Keratinocyte (primary cell): ENCODE measurements around the gene ST3GAL5. TPM values are rescaled to one million over a fixed set of nuclear protein-coding genes. Genes with fewer than 3 reads are reported as not detected.

Source experiments
- DNase-seq: peaks from one replicate; pipeline ENCODE4 v3.0.0-alpha.2; 2011; ENCODE audit warnings: low read depth, missing footprints, low spot score
- FAIRE-seq: peaks from 2 replicates; lab custom pipeline; 2011; peaks lifted over from hg19 to GRCh38; lab: Jason Lieb, UNC
- H2AFZ ChIP-seq: 2 replicates; pipeline ENCODE4 v1.6.0; 2012; ENCODE audit warnings: low read length, control low read depth, inconsistent platforms; ENCODE audit not compliant: control insufficient read depth
- H3K27ac ChIP-seq: 2 replicates; pipeline ENCODE4 v1.5.1; 2011; ENCODE audit warnings: low read length; ENCODE audit not compliant: control insufficient read depth, insufficient read depth
- H3K27me3 ChIP-seq: 3 replicates; pipeline ENCODE4 v1.6.0; 2011; ENCODE audit warnings: low read length; ENCODE audit not compliant: control insufficient read depth, insufficient read depth; ENCODE audit errors: extremely low read depth
- H3K36me3 ChIP-seq, 2 experiments: 2 replicates in 1 of 2; 3 replicates in 1 of 2; pipeline ENCODE4 v1.5.1; 2011; ENCODE audit warnings: low read length in 2 of 2, mild to moderate bottlenecking in 1 of 2; ENCODE audit not compliant: control insufficient read depth in 2 of 2, insufficient read depth in 2 of 2; ENCODE audit errors: extremely low read depth in 1 of 2
- H3K4me1 ChIP-seq: 3 replicates; pipeline ENCODE4 v1.5.1; 2011; ENCODE audit warnings: low read length; ENCODE audit not compliant: control insufficient read depth, insufficient read depth; ENCODE audit errors: extremely low read depth
- H3K4me2 ChIP-seq: 3 replicates; pipeline ENCODE4 v1.6.0; 2011; ENCODE audit warnings: low read depth, low read length; ENCODE audit not compliant: control insufficient read depth, insufficient read depth; ENCODE audit errors: extremely low read depth
- H3K4me3 ChIP-seq, 3 experiments: fragments of 200-600 bp in 1 of 3; sonication (generic) in 1 of 3; 2 replicates in 2 of 3; 3 replicates in 1 of 3; pipeline ENCODE4 v1.5.1; 2011 to 2016; ENCODE audit warnings: low read length in 3 of 3, mild to moderate bottlenecking in 3 of 3, control low read depth in 2 of 3, inconsistent platforms in 1 of 3, low read depth in 1 of 3, mixed read lengths in 1 of 3, mixed run types in 1 of 3, moderate library complexity in 1 of 3; ENCODE audit not compliant: control insufficient read depth in 2 of 3, insufficient read depth in 2 of 3; ENCODE audit errors: extremely low read depth in 1 of 3
- H3K79me2 ChIP-seq: 2 replicates; pipeline ENCODE4 v1.6.0; 2012; ENCODE audit warnings: low read length; ENCODE audit not compliant: control insufficient read depth, insufficient read depth
- H3K9ac ChIP-seq: 3 replicates; pipeline ENCODE4 v1.6.0; 2011; ENCODE audit warnings: low read length; ENCODE audit not compliant: control insufficient read depth, insufficient read depth; ENCODE audit errors: extremely low read depth
- H3K9me1 ChIP-seq: 3 replicates; pipeline ENCODE4 v1.6.0; 2011; ENCODE audit warnings: low read length; ENCODE audit not compliant: control insufficient read depth, insufficient read depth; ENCODE audit errors: extremely low read depth
- H3K9me3 ChIP-seq: 2 replicates; pipeline ENCODE4 v1.5.1; 2012; ENCODE audit warnings: low read depth, low read length; ENCODE audit not compliant: control insufficient read depth
- H4K20me1 ChIP-seq: 3 replicates; pipeline ENCODE4 v1.6.0; 2011; ENCODE audit warnings: low read length; ENCODE audit not compliant: control insufficient read depth, insufficient read depth; ENCODE audit errors: extremely low read depth
- CTCF ChIP-seq, 3 experiments: IDR thresholded peaks in 1 of 3; conservative IDR thresholded peaks in 1 of 3; optimal IDR thresholded peaks in 1 of 3; 2 replicates in 2 of 3; 3 replicates in 1 of 3; pipeline versions ENCODE3 to v1.5.1; 2011; ENCODE audit warnings: low read length in 3 of 3, mild to moderate bottlenecking in 3 of 3, moderate library complexity in 2 of 3, control low read depth in 1 of 3, inconsistent platforms in 1 of 3; ENCODE audit not compliant: insufficient read depth in 2 of 3; ENCODE audit errors: extremely low read depth in 1 of 3
- EZH2 ChIP-seq: IDR thresholded peaks from one replicate; pipeline ENCODE4 v1.6.1; 2012; ENCODE audit warnings: inconsistent platforms, mild to moderate bottlenecking, low read length, moderate library complexity
- dilution Hi-C: fragments of 300-500 bp; cut with MboI; formaldehyde crosslinking; loops from one replicate; pipeline ENCODE4 v1.7.0; 2020; ENCODE audit warnings: low sequenced_read_pairs; ENCODE audit not compliant: extremely low pct_ligation_motif_present
- polyA plus RNA-seq, 5 experiments: library from polyadenylated mRNA; depleted of rRNA in 3 of 5; stranded (reverse) in 3 of 5; stranded (forward) in 1 of 5; unstranded in 1 of 5; fragments of >200 nt; gene quantifications; 1 replicate in 1 of 5; 2 replicates in 3 of 5; 3 replicates in 1 of 5; pipeline versions ENCODE4 v1.2.1 to v1.2.3, GENCODE V29; 2011 to 2012; ENCODE audit warnings: missing spikeins in 2 of 5, low read depth in 1 of 5, low replicate concordance in 1 of 5

ST3GAL5 gene
- polyA plus RNA-seq, 1 donor (not counting 4 experiments of a cell fraction or from before 2014, with no cell fraction given), result 43.5 TPM

- Histone ChIP-seq H3K9me3 (no peaks in the 10 kb centered on the region), H3K27ac (no peak overlapping the region), H2AFZ (no peak overlapping the region), H4K20me1 (no peaks in the 10 kb centered on the region), H3K4me2 (no peak overlapping the region), H3K9me1 (no peaks in the 10 kb centered on the region), H3K4me3 (no peak overlapping the region), H3K4me1 (peaks cover 25% of the 10 kb centered on the region), H3K79me2 (no peaks in the 10 kb centered on the region), H3K27me3 (no peaks in the 10 kb centered on the region), H3K36me3 (no peaks in the 10 kb centered on the region), H3K9ac (no peak overlapping the region)
- FAIRE-seq (no peak), DNase-seq (no peak)
- TF ChIP-seq CTCF (optimal IDR thresholded peaks at IDR 0.05 in 1 of 3, IDR thresholded peaks at IDR 0.05 in 1 of 3, conservative IDR thresholded peaks at IDR 0.05 in 1 of 3; ENCODE audit: extremely low read depth in 1 of 3, insufficient read depth in 2 of 3, low read length in 3 of 3), result no peak
- dilution Hi-C loops, result no loop called here
Measured at GRCh38 chr2:85937069-85937439, 48.3 kb upstream of the ST3GAL5 start.

GRCh38 chr2:85936421-85937068 lies 47.8 kb upstream of the ST3GAL5 start:
- dilution Hi-C loops, result no loop called here
- Histone ChIP-seq H3K9ac (peak overlapping the region; percentile 2), H3K4me1 (peaks cover 26% of the 10 kb centered on the region), H3K79me2 (no peaks in the 10 kb centered on the region), H3K4me2 (no peak overlapping the region), H3K9me3 (no peaks in the 10 kb centered on the region), H4K20me1 (no peaks in the 10 kb centered on the region), H3K36me3 (no peaks in the 10 kb centered on the region), H3K27me3 (no peaks in the 10 kb centered on the region), H3K9me1 (no peaks in the 10 kb centered on the region), H3K27ac (peak overlapping the region; percentile 5), H2AFZ (peak overlapping the region; percentile 45), H3K4me3 (no peak overlapping the region)
- no peak for DNase-seq
- no peak for FAIRE-seq
- TF ChIP-seq EZH2 (no peak), CTCF (optimal IDR thresholded peaks at IDR 0.05 in 1 of 3, IDR thresholded peaks at IDR 0.05 in 1 of 3, conservative IDR thresholded peaks at IDR 0.05 in 1 of 3; ENCODE audit: extremely low read depth in 1 of 3, insufficient read depth in 2 of 3, low read length in 3 of 3) (no peak)
